Liver (tissue), 9 donors: Measurements from ENCODE around the gene PCCB. TPM values are rescaled to one million over a fixed set of nuclear protein-coding genes. Genes with fewer than 3 reads are reported as not detected.

Experiments
- DNase-seq: peaks from one replicate; pipeline ENCODE4 v3.0.0-alpha.2; 2017; ENCODE audit warnings: low spot score
- H3K27ac ChIP-seq, 2 donors: one replicate each; pipeline ENCODE4 v1.7.0; 2013; ENCODE audit warnings: inconsistent platforms in 2 of 2, low read length in 2 of 2, control low read depth in 1 of 2, low read depth in 1 of 2, mild to moderate bottlenecking in 1 of 2
- H3K27me3 ChIP-seq, 4 donors: one replicate each; pipeline versions ENCODE4 v1.6.1 to v1.7.0; 2013; ENCODE audit warnings: low read length in 3 of 4, inconsistent platforms in 1 of 4, mild to moderate bottlenecking in 1 of 4, moderate library complexity in 1 of 4; ENCODE audit not compliant: control insufficient read depth in 4 of 4, insufficient read depth in 4 of 4
- H3K36me3 ChIP-seq, 4 donors: one replicate each; pipeline versions ENCODE4 v1.6.1 to v1.7.0; 2013; ENCODE audit warnings: low read length in 3 of 4, mild to moderate bottlenecking in 3 of 4, low read depth in 1 of 4, moderate library complexity in 1 of 4; ENCODE audit not compliant: control insufficient read depth in 4 of 4, insufficient read depth in 3 of 4
- H3K4me1 ChIP-seq, 4 donors: one replicate each; pipeline versions ENCODE4 v1.6.1 to v1.7.0; 2013; ENCODE audit warnings: low read length in 3 of 4, mild to moderate bottlenecking in 3 of 4, moderate library complexity in 1 of 4; ENCODE audit not compliant: control insufficient read depth in 4 of 4, insufficient read depth in 4 of 4
- H3K4me3 ChIP-seq, 3 donors: one replicate each; pipeline versions ENCODE4 v1.6.1 to v1.7.0; 2013; ENCODE audit warnings: low read length in 3 of 3, control low read depth in 1 of 3, low read depth in 1 of 3, mild to moderate bottlenecking in 1 of 3
- H3K9ac ChIP-seq, 2 donors: one replicate each; pipeline ENCODE4 v1.7.0; 2013; ENCODE audit warnings: low read length in 2 of 2, mild to moderate bottlenecking in 2 of 2, moderate library complexity in 2 of 2, control low read depth in 1 of 2, low read depth in 1 of 2
- H3K9me3 ChIP-seq, 4 donors: one replicate each; pipeline versions ENCODE4 v1.6.1 to v1.7.0; 2013; ENCODE audit warnings: low read length in 3 of 4; ENCODE audit not compliant: control insufficient read depth in 4 of 4
- ATF3 ChIP-seq: IDR thresholded peaks from 2 replicates; pipeline ENCODE4 v1.6.1; 2016; ENCODE audit warnings: antibody characterized with exemption
- CTCF ChIP-seq: fragments of 150-350 bp; IDR thresholded peaks from 2 replicates; pipeline ENCODE4 v1.5.1; 2017; ENCODE audit warnings: improper control_type of control experiment, low read depth, low read length; ENCODE audit not compliant: missing input control
- EGR1 ChIP-seq, 2 donors: IDR thresholded peaks; 2 replicates each; pipeline ENCODE4 v1.6.1; 2016 to 2018; ENCODE audit warnings: antibody characterized with exemption in 2 of 2, low read depth in 2 of 2
- FOXA1 ChIP-seq: IDR thresholded peaks from 2 replicates; pipeline ENCODE4 v1.6.1; 2016; ENCODE audit warnings: antibody characterized with exemption
- FOXA2 ChIP-seq: IDR thresholded peaks from 2 replicates; pipeline ENCODE4 v1.6.1; 2016; ENCODE audit warnings: antibody characterized with exemption
- GABPA ChIP-seq, 2 donors: IDR thresholded peaks in 1 of 2; conservative IDR thresholded peaks in 1 of 2; 2 replicates each; pipeline ENCODE4 v1.6.1; 2016; ENCODE audit warnings: antibody characterized with exemption in 2 of 2, mild to moderate bottlenecking in 1 of 2, moderate library complexity in 1 of 2
- HNF4G ChIP-seq: IDR thresholded peaks from 2 replicates; pipeline ENCODE4 v1.6.1; 2016; ENCODE audit warnings: antibody characterized with exemption
- JUND ChIP-seq, 2 donors: IDR thresholded peaks; 2 replicates each; pipeline ENCODE4 v1.6.1; 2016; ENCODE audit warnings: antibody characterized with exemption in 2 of 2
- MAX ChIP-seq: IDR thresholded peaks from 2 replicates; pipeline ENCODE4 v1.6.1; 2016; ENCODE audit warnings: antibody characterized with exemption
- NR2F2 ChIP-seq: IDR thresholded peaks from 2 replicates; pipeline ENCODE4 v1.6.1; 2016; ENCODE audit warnings: antibody characterized with exemption
- RAD21 ChIP-seq, 2 donors: IDR thresholded peaks; 2 replicates each; pipeline ENCODE4 v1.6.1; 2016; ENCODE audit warnings: antibody characterized with exemption in 2 of 2, mild to moderate bottlenecking in 2 of 2
- REST ChIP-seq: IDR thresholded peaks from 2 replicates; pipeline ENCODE4 v1.6.1; 2016; ENCODE audit warnings: antibody characterized with exemption, mild to moderate bottlenecking
- RXRA ChIP-seq, 2 donors: IDR thresholded peaks; 2 replicates each; pipeline ENCODE4 v1.6.1; 2017 to 2018; ENCODE audit warnings: antibody characterized with exemption in 2 of 2, mild to moderate bottlenecking in 1 of 2
- TAF1 ChIP-seq: conservative IDR thresholded peaks from 2 replicates; pipeline ENCODE4 v1.6.1; 2016; ENCODE audit warnings: antibody characterized with exemption, mild to moderate bottlenecking
- WGBS: extraction: QIAGEN DNeasy Blood & Tissue Kit; methylation state at CpG from one replicate; pipeline ENCODE4 v1.1.7; 2013; 5-methylcytosine and 5-hydroxymethylcytosine counted together
- polyA plus RNA-seq, 2 donors: library from polyadenylated mRNA; stranded (reverse) in 1 of 2; unstranded in 1 of 2; fragments of 200-250 nt in 1 of 2; fragments of >200 nt in 1 of 2; fragmentation: Nextera tagmentation in 1 of 2; extraction: Ambion mirVana in 1 of 2; gene quantifications; one replicate each; pipeline versions ENCODE4 v1.2.1 to v1.2.3, GENCODE V29; 2013 to 2015
- total RNA-seq, 2 donors: library from RNA; depleted of rRNA; stranded (reverse); fragments of >200 nt; gene quantifications; one replicate each; pipeline ENCODE4 v1.2.3, GENCODE V29; 2014
- TF ChIP-seq, protein P1 (sequence below): IDR thresholded peaks from 2 replicates; pipeline ENCODE4 v1.6.1; 2016; ENCODE audit warnings: antibody characterized with exemption
- donor health status: healthy.
- donor health status: healthy.
- donor health status: healthy.
- donor health status: healthy.
- donor health status: healthy.

Gene PCCB
- total and polyA plus RNA-seq, 4 donors: 72.8 to 120 (median 95.0) TPM

DNA sequence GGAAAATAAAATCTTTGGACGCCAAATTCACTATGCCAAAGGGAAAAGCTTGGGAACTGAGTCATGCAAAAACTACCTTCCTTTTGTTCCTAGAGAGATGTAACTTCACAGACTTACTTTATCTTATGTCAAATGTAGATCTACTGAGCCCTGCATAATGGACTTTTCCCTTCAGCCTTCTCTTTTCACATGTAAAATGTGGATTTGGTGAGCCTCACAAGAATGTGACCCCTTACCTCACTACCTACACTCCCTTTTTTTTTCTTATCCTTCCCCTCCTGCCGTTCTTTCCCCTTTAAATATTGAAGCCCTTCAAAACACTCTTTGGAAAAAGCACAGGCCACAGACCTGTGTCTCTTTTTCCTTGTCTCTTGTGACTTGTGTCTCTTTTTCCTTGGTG, 14.0 kb upstream of the PCCB start:
- peaks cover 1 to 18% (median 11%) of the 10 kb centered on the region in 4 donors for H3K4me1 ChIP-seq
- DNase-seq: no peak
- H3K36me3 ChIP-seq: no peaks in the 10 kb centered on the region
- H3K4me3 ChIP-seq: no peak overlapping the region
- 87% methylated on average over 2 of the region's 2 CpGs for WGBS
- TF ChIP-seq FOXA1 (no peak), TAF1 (no peak), ATF3 (no peak), JUND (IDR thresholded peaks at IDR 0.05) (no peak), MAX (no peak), RAD21 (IDR thresholded peaks at IDR 0.05) (no peak), CTCF (no peak), FOXA2 (no peak), EGR1 (IDR thresholded peaks at IDR 0.05; ENCODE audit: low read depth in 2 of 2) (no peak), HNF4G (no peak), RXRA (IDR thresholded peaks at IDR 0.05) (no peak), REST (no peak), NR2F2 (no peak), GABPA (IDR thresholded peaks at IDR 0.05 in 1 of 2, conservative IDR thresholded peaks at IDR 0.05 in 1 of 2) (no peak)
- TF ChIP-seq, protein P1, sequence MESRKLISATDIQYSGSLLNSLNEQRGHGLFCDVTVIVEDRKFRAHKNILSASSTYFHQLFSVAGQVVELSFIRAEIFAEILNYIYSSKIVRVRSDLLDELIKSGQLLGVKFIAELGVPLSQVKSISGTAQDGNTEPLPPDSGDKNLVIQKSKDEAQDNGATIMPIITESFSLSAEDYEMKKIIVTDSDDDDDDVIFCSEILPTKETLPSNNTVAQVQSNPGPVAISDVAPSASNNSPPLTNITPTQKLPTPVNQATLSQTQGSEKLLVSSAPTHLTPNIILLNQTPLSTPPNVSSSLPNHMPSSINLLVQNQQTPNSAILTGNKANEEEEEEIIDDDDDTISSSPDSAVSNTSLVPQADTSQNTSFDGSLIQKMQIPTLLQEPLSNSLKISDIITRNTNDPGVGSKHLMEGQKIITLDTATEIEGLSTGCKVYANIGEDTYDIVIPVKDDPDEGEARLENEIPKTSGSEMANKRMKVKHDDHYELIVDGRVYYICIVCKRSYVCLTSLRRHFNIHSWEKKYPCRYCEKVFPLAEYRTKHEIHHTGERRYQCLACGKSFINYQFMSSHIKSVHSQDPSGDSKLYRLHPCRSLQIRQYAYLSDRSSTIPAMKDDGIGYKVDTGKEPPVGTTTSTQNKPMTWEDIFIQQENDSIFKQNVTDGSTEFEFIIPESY: no peak
- H3K27me3 ChIP-seq: no peaks in the 10 kb centered on the region
- H3K9me3 ChIP-seq: no peaks in the 10 kb centered on the region
- no peak overlapping the region for H3K27ac ChIP-seq
- no peak overlapping the region for H3K9ac ChIP-seq

DNA sequence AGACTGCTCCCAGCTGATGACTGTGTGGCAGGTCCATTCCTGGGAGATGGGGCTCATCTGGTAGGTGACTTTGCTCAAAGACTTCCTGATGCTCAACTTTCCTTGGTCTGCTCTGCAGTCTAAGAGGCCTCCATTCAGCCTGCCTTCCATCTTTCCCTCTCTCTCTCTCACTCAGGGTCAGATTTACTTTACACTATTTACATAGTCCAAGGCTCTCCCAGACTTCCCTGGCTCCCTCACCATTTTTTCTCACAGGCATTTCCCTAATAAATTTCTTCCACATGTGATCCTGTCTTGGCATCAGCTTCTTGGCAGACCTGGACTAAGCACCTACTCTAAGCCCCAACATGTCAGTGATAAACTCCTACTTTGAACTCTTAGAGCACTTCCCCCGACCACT, 13.0 kb upstream of the PCCB start:
- Histone ChIP-seq H3K36me3 (no peaks in the 10 kb centered on the region), H3K4me1 (peaks cover 1 to 18% (median 11%) of the 10 kb centered on the region in 4 donors), H3K9me3 (no peaks in the 10 kb centered on the region), H3K27ac (no peak overlapping the region), H3K4me3 (no peak overlapping the region), H3K9ac (no peak overlapping the region), H3K27me3 (no peaks in the 10 kb centered on the region)
- DNase-seq: no peak
- no peak for TF ChIP-seq HNF4G
- TF ChIP-seq, protein P1: no peak
- TF ChIP-seq RXRA (IDR thresholded peaks at IDR 0.05): no peak
- TF ChIP-seq FOXA2: no peak
- 84% methylated on average over 1 of the region's 1 CpG for WGBS
